Esophagus muscularis mucosa (tissue), 4 donors: Measurements from ENCODE around the gene AP5B1. TPM values are rescaled to one million over a fixed set of nuclear protein-coding genes. Genes with fewer than 3 reads are reported as not detected.
A peak's percentile ranks its signal among the peaks of the same experiment; 100 is the strongest.

Experiments
- DNase-seq: peaks from one replicate; pipeline ENCODE4 v3.0.0-alpha.2; 2017; ENCODE audit errors: extremely low spot score
- H3K27ac ChIP-seq, 4 donors: fragments of 200-600 bp; sonication (generic); replicated peaks in 1 of 4; 1 replicate in 3 of 4; 2 replicates in 1 of 4; pipeline ENCODE4 v1.5.1; 2016 to 2019; ENCODE audit warnings: mild to moderate bottlenecking in 1 of 4
- H3K27me3 ChIP-seq, 4 donors: fragments of 200-600 bp; sonication (generic); one replicate each; pipeline versions ENCODE4 v1.5.1 to v1.6.0; 2016 to 2019
- H3K36me3 ChIP-seq, 4 donors: fragments of 200-600 bp; sonication (generic); one replicate each; pipeline ENCODE4 v1.5.1; 2016 to 2019
- H3K4me1 ChIP-seq, 4 donors: fragments of 200-600 bp; sonication (generic); one replicate each; pipeline ENCODE4 v1.5.1; 2016 to 2019
- H3K4me3 ChIP-seq, 4 donors: fragments of 200-600 bp; sonication (generic); 1 replicate in 2 of 4; 2 replicates in 2 of 4; pipeline ENCODE4 v1.5.1; 2016 to 2019; ENCODE audit warnings: mild to moderate bottlenecking in 4 of 4, moderate library complexity in 1 of 4
- H3K9me3 ChIP-seq, 4 donors: fragments of 200-600 bp; sonication (generic); 1 replicate in 3 of 4; 2 replicates in 1 of 4; pipeline ENCODE4 v1.5.1; 2016 to 2019
- EP300 ChIP-seq: sonication (generic); formaldehyde crosslinking; IDR thresholded peaks from one replicate; pipeline ENCODE4 v1.6.1; 2017; ENCODE audit warnings: antibody characterized with exemption
- POLR2A ChIP-seq: fragments of 450-650 bp; IDR thresholded peaks from one replicate; pipeline ENCODE4 v1.6.1; 2017; ENCODE audit warnings: antibody characterized with exemption, moderate library complexity, mild to moderate bottlenecking, low read depth
- POLR2AphosphoS5 ChIP-seq, 2 donors: sonication (generic); formaldehyde crosslinking; IDR thresholded peaks; one replicate each; pipeline ENCODE4 v1.6.1; 2017; ENCODE audit warnings: antibody characterized with exemption in 2 of 2
- WGBS: methylation state at CpG from one replicate; pipeline ENCODE4 v1.1.5; 2018; 5-methylcytosine and 5-hydroxymethylcytosine counted together
- intact Hi-C: fragments of 100-400 bp; cut with DNase I; formaldehyde crosslinking; loops from one replicate; pipeline ENCODE4 v1.15.1; 2023
- total RNA-seq, 4 donors: library from RNA; depleted of rRNA; stranded (reverse); fragments of >200 nt; gene quantifications; one replicate each; pipeline versions ENCODE4 v1.1.0 to v1.2.1, GENCODE V29; 2016
- TF ChIP-seq, protein P1 (sequence below), 3 experiments: fragments of 200-600 bp in 2 of 3; fragments of 450-650 bp in 1 of 3; sonication (generic) in 2 of 3; IDR thresholded peaks; one replicate each; pipeline ENCODE4 v1.5.1; 2017 to 2019; ENCODE audit warnings: antibody characterized with exemption in 3 of 3, mild to moderate bottlenecking in 2 of 3, moderate library complexity in 1 of 3

Gene AP5B1
- total RNA-seq, 4 donors from 2014 or later, result 15.0 to 28.0 (median 24.2) TPM

DNA sequence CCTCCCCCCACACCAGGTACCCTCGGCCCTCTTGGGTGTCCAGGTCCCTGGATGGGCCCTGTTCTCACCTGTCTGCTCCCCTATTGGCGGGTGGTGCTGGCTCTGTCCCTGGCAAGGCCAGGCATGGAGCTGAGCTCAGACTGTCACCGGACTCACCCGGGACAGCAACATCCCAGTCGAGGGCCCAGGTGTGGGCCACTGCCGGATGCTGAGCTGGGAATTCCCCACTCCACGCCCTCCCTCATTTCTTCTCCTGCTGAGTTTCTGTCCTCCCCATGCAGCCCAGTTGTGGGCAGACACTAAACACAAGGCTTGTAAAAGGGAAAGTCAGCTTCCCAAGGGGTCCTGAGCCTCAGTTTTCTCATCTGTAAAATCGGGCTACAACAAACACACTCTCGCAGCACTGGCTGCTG lies 2.0 kb upstream of the AP5B1 start:
- Histone ChIP-seq H3K27me3 (peaks cover 14 to 37% (median 21%) of the 10 kb centered on the region in 4 donors), H3K36me3 (peaks cover 6 to 17% (median 17%) of the 10 kb centered on the region in 4 donors), H3K27ac (no peak overlapping the region), H3K4me1 (peaks cover 24 to 56% (median 48%) of the 10 kb centered on the region in 4 donors), H3K9me3 (no peaks in the 10 kb centered on the region), H3K4me3 (no peak overlapping the region)
- TF ChIP-seq POLR2A, result no peak
- no peak for TF ChIP-seq EP300
- TF ChIP-seq, protein P1, sequence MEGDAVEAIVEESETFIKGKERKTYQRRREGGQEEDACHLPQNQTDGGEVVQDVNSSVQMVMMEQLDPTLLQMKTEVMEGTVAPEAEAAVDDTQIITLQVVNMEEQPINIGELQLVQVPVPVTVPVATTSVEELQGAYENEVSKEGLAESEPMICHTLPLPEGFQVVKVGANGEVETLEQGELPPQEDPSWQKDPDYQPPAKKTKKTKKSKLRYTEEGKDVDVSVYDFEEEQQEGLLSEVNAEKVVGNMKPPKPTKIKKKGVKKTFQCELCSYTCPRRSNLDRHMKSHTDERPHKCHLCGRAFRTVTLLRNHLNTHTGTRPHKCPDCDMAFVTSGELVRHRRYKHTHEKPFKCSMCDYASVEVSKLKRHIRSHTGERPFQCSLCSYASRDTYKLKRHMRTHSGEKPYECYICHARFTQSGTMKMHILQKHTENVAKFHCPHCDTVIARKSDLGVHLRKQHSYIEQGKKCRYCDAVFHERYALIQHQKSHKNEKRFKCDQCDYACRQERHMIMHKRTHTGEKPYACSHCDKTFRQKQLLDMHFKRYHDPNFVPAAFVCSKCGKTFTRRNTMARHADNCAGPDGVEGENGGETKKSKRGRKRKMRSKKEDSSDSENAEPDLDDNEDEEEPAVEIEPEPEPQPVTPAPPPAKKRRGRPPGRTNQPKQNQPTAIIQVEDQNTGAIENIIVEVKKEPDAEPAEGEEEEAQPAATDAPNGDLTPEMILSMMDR (IDR thresholded peaks at IDR 0.05), result no peak
- no peak for TF ChIP-seq POLR2AphosphoS5 (IDR thresholded peaks at IDR 0.05)
- WGBS, result 84% methylated on average over 8 of the region's 9 CpGs
- DNase-seq, result no peak
- intact Hi-C loops, result no loop called here

DNA sequence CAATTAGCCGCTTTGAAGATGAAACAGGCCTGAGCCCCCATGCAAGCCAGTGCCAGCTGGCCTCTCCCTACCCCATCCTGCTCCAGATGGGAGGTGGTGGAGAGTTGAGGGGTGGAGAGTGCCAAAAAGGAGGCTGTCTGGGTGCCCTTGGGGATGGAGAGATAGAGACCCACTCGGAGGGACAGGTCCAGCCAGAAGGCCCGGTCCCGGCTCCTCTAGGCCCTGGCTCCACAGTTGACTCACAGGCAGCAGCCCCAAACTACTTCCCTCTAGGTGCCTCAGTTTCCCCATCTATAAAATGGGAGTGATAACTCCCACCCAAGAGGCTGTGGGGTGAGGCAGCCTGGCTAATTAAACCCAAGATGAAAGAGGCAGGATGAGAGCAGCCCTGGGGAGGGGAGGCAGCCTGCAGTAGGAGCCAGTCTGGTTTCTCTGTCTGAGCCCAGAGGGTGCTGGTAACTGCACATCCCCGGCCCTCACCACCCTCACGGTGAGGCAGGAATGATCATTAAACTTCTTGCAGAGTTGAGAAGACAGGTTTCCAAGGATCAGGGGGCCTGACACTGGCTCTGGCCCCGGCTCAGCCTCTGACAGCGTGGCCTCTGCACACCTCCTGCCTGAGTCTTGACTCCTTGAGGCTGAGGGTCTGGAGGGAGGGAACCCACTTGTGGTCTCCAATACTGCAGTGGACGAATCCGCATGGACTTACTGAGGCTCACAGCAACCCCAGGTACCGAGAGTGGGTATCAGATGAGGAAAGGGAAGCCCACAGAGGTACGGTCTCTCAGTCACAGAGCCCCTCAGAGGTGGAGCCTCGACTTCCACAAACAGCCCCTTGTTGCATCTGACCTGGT lies 1.4 kb upstream of the AP5B1 start:
- Histone ChIP-seq H3K27ac (peak overlapping the region in 2 of 4 donors; percentile 80 to 82), H3K36me3 (peaks cover 12 to 24% (median 23%) of the 10 kb centered on the region in 4 donors), H3K4me3 (peak overlapping the region in 2 of 4 donors; percentile 73 to 99), H3K27me3 (peaks cover 10 to 30% (median 16%) of the 10 kb centered on the region in 4 donors), H3K4me1 (peaks cover 23 to 53% (median 47%) of the 10 kb centered on the region in 4 donors), H3K9me3 (no peaks in the 10 kb centered on the region)
- 85% methylated on average over 5 of the region's 13 CpGs for WGBS
- intact Hi-C loops, result loop anchor here (2.0 kb wide), 2 partner anchors 35 to 207 kb away; no protein-coding TSS in a partner anchor
- no peak for TF ChIP-seq POLR2AphosphoS5 (IDR thresholded peaks at IDR 0.05)
- TF ChIP-seq, protein P1 (IDR thresholded peaks at IDR 0.05), result no peak
- TF ChIP-seq POLR2A, result no peak
- no peak for TF ChIP-seq EP300
- no peak for DNase-seq

DNA sequence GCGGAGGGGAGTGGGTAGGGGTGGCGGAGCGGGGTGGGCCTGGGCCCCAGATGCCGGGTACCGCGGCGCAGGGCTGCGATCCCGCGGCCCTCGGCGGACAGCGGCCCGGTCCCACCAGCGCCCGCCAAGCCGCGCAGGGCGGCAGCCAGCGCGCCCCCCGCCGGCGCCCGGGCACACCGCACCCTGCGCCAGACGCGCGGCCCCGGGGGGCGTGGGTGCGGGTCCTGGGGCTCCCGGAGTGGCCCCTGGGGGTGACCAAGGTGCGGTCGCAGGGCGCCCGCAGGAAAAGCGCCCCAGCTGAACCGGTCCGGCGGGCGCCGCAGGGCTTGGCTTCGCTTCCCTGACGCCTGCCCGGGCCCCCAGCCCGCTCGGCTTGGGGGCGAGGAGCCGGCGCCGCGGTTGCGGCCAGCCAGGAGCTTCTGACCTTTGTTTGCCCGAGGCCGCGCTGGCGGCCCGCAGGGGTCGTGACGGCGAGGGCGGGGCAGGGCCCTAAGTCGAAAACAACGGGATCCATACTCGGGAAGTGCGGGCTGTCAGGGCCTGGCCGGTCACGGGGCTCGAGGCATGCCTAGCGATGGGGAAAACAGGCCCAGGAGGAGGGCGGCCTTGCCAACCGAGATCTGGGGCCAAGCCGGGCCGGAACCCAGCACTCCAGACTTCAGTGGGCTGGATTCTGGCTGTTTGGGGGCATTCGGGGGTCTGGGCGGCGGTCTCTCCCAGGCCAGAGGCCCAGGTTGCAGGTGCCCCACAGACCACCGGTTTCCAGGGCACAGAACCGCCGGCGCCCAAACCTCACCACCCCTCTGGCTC lies 581 bp upstream of the AP5B1 start:
- peaks cover 15 to 53% (median 45%) of the 10 kb centered on the region in 4 donors for H3K4me1 ChIP-seq
- peak overlapping the region; percentile 73 to 99 (median 92) for H3K4me3 ChIP-seq
- H3K27ac ChIP-seq, result peak overlapping the region; percentile 79 to 85 (median 81)
- intact Hi-C loops, result loop anchor here (2.0 kb wide), 2 partner anchors 35 to 207 kb away; no protein-coding TSS in a partner anchor
- peaks cover 4 to 22% (median 8%) of the 10 kb centered on the region in 4 donors for H3K27me3 ChIP-seq
- WGBS, result 0% methylated on average over 1 of the region's 83 CpGs
- H3K9me3 ChIP-seq, result no peaks in the 10 kb centered on the region
- peaks cover 12 to 32% (median 31%) of the 10 kb centered on the region in 4 donors for H3K36me3 ChIP-seq
- DNase-seq, result no peak
- no peak for TF ChIP-seq POLR2A
- TF ChIP-seq, protein P1 (IDR thresholded peaks at IDR 0.05), result peak in 2 of 3 experiments; percentile 38 to 51

DNA sequence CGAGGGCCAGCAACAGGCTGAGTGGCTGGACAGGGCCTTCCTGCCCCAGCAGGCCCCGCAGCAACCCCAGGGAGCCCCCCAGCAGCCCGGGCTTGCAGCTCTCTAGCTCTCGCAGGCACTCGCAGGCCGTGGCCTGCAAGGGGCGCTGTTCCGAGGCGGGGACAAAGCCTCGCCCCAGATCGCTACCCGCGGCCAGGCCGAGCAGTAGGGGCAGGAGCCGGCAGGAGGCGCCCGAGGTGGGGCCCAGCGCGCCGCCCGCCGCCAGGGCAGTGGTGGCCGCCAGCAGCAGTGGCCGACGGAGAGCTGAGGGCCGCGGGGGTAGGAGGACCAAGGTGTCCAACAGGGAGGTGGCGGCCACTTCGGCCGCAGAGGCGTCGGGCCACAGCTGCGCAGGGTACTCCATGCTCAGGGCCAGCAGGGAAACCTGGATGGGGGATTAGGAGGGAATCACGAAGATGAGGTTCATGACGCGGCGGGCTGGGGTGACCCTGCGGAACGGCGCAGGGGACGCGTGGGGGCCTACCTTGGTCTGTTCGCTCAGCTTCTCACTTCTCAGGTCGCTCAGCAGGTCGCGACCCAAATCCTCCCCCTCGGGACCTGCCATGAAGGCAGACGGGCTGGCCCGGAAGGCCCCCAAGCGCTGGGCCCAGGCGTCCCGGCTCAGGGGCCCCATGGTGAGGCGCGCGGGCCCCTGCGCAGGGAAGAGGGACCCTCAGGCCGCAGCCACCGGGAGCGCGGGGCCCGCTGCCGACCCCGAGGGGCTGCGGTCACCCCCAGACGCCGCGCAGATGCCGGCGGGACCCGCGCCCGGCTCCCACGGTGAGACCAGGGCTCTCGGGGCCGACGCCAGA lies 632 bp downstream of the AP5B1 start:
- peak; percentile 94 for DNase-seq
- TF ChIP-seq POLR2A, result no peak
- TF ChIP-seq, protein P1 (IDR thresholded peaks at IDR 0.05), result peak; percentile 87 to 99 (median 95)
- peak; percentile 66 to 71 for TF ChIP-seq POLR2AphosphoS5 (IDR thresholded peaks at IDR 0.05)
- no peak for TF ChIP-seq EP300
- Histone ChIP-seq H3K36me3 (peaks cover 12 to 34% (median 32%) of the 10 kb centered on the region in 4 donors), H3K27me3 (peaks cover 0 to 10% (median 0%) of the 10 kb centered on the region in 4 donors), H3K4me3 (peak overlapping the region; percentile 73 to 99 (median 92)), H3K4me1 (peaks cover 12 to 46% (median 44%) of the 10 kb centered on the region in 4 donors), H3K9me3 (no peaks in the 10 kb centered on the region), H3K27ac (peak overlapping the region; percentile 79 to 85 (median 81))
- intact Hi-C loops, result loop anchor here (2.0 to 5.0 kb wide), 3 partner anchors 37 to 209 kb away; no protein-coding TSS in a partner anchor
- WGBS, result 4% methylated on average over 30 of the region's 76 CpGs
